Pancreas (tissue), 10 donors: ENCODE results near the gene SBF2. TPM values are rescaled to one million over a fixed set of nuclear protein-coding genes. Genes with fewer than 3 reads are reported as not detected.

Experiments used
- ATAC-seq, 4 donors: fragments of 200-7000 bp; cut with Tn5 transposase; one replicate each; pipeline versions ENCODE4 v1.8.0 to v1.9.1; 2020; ENCODE audit warnings: mild to moderate bottlenecking in 4 of 4, moderate library complexity in 4 of 4
- DNase-seq, 6 donors: peaks; one replicate each; pipeline ENCODE4 v3.0.0-alpha.2; 2020
- FAIRE-seq: peaks from 2 replicates; lab custom pipeline; 2012; peaks lifted over from hg19 to GRCh38; lab: Jason Lieb, UNC
- H3K27ac ChIP-seq, 4 donors: fragments of 200-600 bp; sonication (generic); 1 replicate in 3 of 4; 2 replicates in 1 of 4; pipeline versions ENCODE4 v1.5.0 to v1.8.0; 2020
- H3K27me3 ChIP-seq, 4 donors: fragments of 200-600 bp; one replicate each; pipeline ENCODE4 v1.8.0; 2021
- H3K36me3 ChIP-seq, 3 donors: fragments of 200-600 bp; sonication (generic) in 1 of 3; one replicate each; pipeline versions ENCODE4 v1.5.0 to v1.8.0; 2020 to 2021
- H3K4me1 ChIP-seq, 3 donors: fragments of 200-600 bp; one replicate each; pipeline ENCODE4 v1.8.0; 2021
- H3K4me3 ChIP-seq, 4 donors: fragments of 200-600 bp; sonication (generic) in 2 of 4; one replicate each; pipeline versions ENCODE4 v1.5.0 to v1.8.0; 2020 to 2021
- H3K9me3 ChIP-seq, 4 donors: fragments of 200-600 bp; one replicate each; pipeline ENCODE4 v1.8.0; 2021
- WGBS, 2 donors: extraction: QIAGEN DNeasy Blood & Tissue Kit; methylation state at CpG; one replicate each; pipeline ENCODE4 v1.1.7; 2013; 5-methylcytosine and 5-hydroxymethylcytosine counted together
- intact Hi-C, 3 donors: fragments of 100-400 bp; cut with DNase I; formaldehyde crosslinking; loops; one replicate each; pipeline versions ENCODE4 v1.11.1 to v1.14.2; 2022
- polyA plus RNA-seq, 2 donors: library from polyadenylated mRNA; stranded (reverse); fragments of 200-250 nt; gene quantifications; one replicate each; pipeline ENCODE4 v1.2.3, GENCODE V29; 2013
- total RNA-seq, 6 donors: library from RNA; stranded (reverse); fragmentation: NEBNext Ultra II Directional in 4 of 6; extraction: Animal tissue kit (Norgen Biotek cat#: 25700) in 4 of 6; gene quantifications; one replicate each; pipeline versions ENCODE4 v1.2.1 to v1.2.4, GENCODE V29; 2021 to 2023
- TF ChIP-seq, protein P1 (sequence below), 4 donors: fragments of 200-600 bp; sonication (generic) in 3 of 4; IDR thresholded peaks; one replicate each; pipeline versions ENCODE4 v1.5.0 to v1.8.0; 2021; ENCODE audit warnings: antibody characterized with exemption in 4 of 4
- donor health status: healthy with polysubstance abuse.
- donor health status: DM: no; HTN: no; CAD: no; lungs with moderate emphysema.
- donor health status: DM: no; HTN: no; CAD: no.
- donor health status: control.
- donor health status: control.
- donor health status: Bipolar disorder and iron deficiency.
- donor health status: DM: yes; HTN: yes; CAD: no.
- donor health status: DM: no; HTN: no; CAD: no.
- donor health status: DM: no; HTN: no; CAD: no.
- donor health status: DM: yes; HTN: yes; CAD: no.

Gene SBF2
- total and polyA plus RNA-seq, 8 donors: 4.6 to 21.8 (median 10.3) TPM

DNA sequence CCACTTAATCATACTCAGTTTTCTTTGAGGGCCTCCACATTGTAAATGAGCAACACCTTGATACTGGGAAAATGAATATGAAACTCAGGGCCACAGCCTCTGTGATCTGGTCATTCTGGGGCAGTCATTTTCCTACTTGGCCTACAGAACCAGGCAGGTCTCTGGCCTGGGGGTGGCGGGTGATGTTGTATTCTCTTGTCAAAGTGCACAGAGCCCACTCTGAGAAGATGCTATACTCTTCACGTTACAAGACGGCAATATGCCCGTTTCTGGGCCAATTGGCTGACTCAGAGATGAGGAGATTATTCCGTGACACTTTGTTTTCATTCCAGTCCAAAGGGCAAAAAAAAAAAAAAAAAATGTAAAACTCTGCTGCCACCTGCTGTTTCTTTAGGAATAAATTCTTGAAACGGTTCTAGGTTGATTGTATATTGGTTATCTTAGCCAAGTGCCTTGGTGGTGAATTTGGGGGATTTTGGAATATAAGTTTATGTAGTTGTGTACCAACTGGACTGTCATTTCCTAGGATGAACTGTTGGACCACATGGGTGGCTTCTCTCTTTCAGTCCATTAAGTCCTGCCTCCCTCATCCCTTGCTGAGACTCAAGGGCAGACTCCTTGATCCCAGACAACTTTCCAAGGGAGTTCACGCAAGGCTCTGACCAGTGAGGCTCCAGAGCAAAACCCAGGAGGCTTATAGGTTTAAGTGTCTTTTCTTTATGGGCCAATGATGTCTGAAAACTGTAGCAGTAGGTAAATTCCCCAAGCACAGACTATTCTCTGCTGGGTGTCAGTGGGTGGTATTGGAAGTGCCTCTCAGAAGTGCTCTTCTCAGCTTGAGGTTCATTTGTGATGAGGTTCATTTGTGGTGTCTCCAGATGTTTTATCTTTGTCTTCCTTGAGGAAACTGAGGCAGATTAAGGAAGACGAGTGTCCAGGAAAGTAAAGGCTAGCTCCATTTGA, 29.1 kb upstream of the SBF2 start:
- intact Hi-C loops: loop anchor here in 1 of 3 donors (10.0 kb wide), 1 partner anchor 568 kb away; no protein-coding TSS in a partner anchor
- WGBS, 2 donors: 19 to 22% methylated on average over 8 of the region's 8 CpGs
- ATAC-seq: peak; percentile 68 to 82 (median 80)
- peak in 4 of 6 donors; percentile 56 to 69 (median 64) for DNase-seq
- TF ChIP-seq, protein P1, sequence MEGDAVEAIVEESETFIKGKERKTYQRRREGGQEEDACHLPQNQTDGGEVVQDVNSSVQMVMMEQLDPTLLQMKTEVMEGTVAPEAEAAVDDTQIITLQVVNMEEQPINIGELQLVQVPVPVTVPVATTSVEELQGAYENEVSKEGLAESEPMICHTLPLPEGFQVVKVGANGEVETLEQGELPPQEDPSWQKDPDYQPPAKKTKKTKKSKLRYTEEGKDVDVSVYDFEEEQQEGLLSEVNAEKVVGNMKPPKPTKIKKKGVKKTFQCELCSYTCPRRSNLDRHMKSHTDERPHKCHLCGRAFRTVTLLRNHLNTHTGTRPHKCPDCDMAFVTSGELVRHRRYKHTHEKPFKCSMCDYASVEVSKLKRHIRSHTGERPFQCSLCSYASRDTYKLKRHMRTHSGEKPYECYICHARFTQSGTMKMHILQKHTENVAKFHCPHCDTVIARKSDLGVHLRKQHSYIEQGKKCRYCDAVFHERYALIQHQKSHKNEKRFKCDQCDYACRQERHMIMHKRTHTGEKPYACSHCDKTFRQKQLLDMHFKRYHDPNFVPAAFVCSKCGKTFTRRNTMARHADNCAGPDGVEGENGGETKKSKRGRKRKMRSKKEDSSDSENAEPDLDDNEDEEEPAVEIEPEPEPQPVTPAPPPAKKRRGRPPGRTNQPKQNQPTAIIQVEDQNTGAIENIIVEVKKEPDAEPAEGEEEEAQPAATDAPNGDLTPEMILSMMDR (IDR thresholded peaks at IDR 0.05): peak in 1 of 4 donors; percentile 40
- no peak overlapping the region for H3K4me3 ChIP-seq
- H3K27ac ChIP-seq: peak overlapping the region in 2 of 4 donors; percentile 53 to 68
- no peaks in the 10 kb centered on the region for H3K27me3 ChIP-seq
- no peaks in the 10 kb centered on the region for H3K36me3 ChIP-seq
- FAIRE-seq: peak; percentile 93
- H3K9me3 ChIP-seq: no peaks in the 10 kb centered on the region
- H3K4me1 ChIP-seq: peaks cover 24 to 38% (median 29%) of the 10 kb centered on the region in 3 donors

DNA sequence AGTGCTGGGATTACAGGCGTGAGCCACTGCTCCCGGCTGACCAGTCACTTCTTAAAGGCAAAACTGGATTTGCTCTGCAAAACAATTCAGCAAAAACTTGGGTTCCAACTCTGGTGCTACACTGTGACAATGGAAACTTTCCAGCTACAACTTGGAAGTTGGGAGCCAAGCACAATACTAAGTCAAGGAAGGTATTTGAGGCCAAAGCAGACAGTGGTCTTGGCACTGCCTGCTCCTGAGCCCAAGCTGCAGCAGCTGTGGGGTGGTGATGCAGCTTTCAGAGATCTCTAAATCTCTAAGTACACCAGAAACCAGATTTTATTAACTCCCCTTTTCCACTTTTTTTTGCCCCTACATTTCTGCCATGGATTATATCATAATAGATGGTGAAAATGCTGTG, 28.4 kb upstream of the SBF2 start:
- Histone ChIP-seq H3K4me1 (peaks cover 17 to 32% (median 22%) of the 10 kb centered on the region in 3 donors), H3K9me3 (no peaks in the 10 kb centered on the region), H3K27ac (peak overlapping the region in 2 of 4 donors; percentile 53 to 68), H3K4me3 (no peak overlapping the region), H3K27me3 (no peaks in the 10 kb centered on the region), H3K36me3 (no peaks in the 10 kb centered on the region)
- intact Hi-C loops: loop anchor here in 1 of 3 donors (10.0 kb wide), 1 partner anchor 568 kb away; no protein-coding TSS in a partner anchor
- no peak for DNase-seq
- no peak for FAIRE-seq
- ATAC-seq: no peak
- WGBS, 2 donors: 77 to 92% methylated on average over 2 of the region's 2 CpGs
- TF ChIP-seq, protein P1 (IDR thresholded peaks at IDR 0.05): no peak

DNA sequence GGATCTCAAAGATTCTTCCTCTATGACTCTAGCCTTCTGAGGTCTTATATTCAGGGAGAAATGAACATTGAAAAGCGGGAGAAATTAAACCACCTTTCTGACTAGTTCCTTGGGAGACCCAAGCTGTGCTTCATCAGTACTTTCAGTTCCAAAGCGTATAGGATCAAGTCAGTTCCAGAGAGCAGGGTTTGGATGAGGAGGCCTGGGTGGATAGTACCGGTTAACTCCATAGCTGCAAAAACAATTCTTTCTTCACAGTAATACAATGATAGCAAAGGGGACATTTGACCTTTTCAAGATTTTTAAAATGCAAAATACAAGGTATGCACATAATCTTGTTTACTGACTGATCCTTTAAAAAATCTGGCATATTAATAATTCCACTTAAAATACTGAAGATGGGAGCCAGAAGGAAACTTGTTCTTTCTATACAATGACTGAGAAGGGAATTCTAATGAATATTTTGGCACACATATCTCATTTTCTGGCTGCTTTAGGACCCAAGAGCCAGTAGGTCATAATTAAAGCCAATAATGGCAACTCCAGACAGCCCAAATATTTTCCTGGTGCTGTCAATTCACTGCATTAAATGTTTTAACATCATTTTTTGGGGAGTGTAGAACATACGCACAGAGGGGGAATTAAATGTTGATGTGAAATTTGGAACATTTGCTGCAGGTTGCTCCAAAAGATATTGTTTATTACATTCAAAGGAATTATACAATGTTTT, 26.9 kb upstream of the SBF2 start:
- no peaks in the 10 kb centered on the region for H3K9me3 ChIP-seq
- WGBS, 2 donors: 91 to 94% methylated on average over 4 of the region's 4 CpGs
- peaks cover 2 to 17% (median 9%) of the 10 kb centered on the region in 3 donors for H3K4me1 ChIP-seq
- DNase-seq (no peak), FAIRE-seq (no peak), ATAC-seq (no peak)
- H3K27ac ChIP-seq: no peak overlapping the region
- H3K4me3 ChIP-seq: no peak overlapping the region
- intact Hi-C loops: loop anchor here in 1 of 3 donors (10.0 kb wide), 1 partner anchor 566 kb away; no protein-coding TSS in a partner anchor
- TF ChIP-seq, protein P1 (IDR thresholded peaks at IDR 0.05): no peak
- no peaks in the 10 kb centered on the region for H3K27me3 ChIP-seq
- no peaks in the 10 kb centered on the region for H3K36me3 ChIP-seq

GRCh38 chr11:10319702-10320558, 25.9 kb upstream of the SBF2 start:
- no peaks in the 10 kb centered on the region for H3K36me3 ChIP-seq
- no peaks in the 10 kb centered on the region for H3K9me3 ChIP-seq
- intact Hi-C loops: loop anchor here in 1 of 3 donors (10.0 kb wide), 1 partner anchor 565 kb away; no protein-coding TSS in a partner anchor
- H3K4me1 ChIP-seq: peaks cover 0 to 13% (median 3%) of the 10 kb centered on the region in 3 donors
- TF ChIP-seq, protein P1 (IDR thresholded peaks at IDR 0.05): no peak
- no peaks in the 10 kb centered on the region for H3K27me3 ChIP-seq
- H3K27ac ChIP-seq: no peak overlapping the region
- no peak for FAIRE-seq
- no peak for ATAC-seq
- H3K4me3 ChIP-seq: no peak overlapping the region
- DNase-seq: no peak
- WGBS, 2 donors: 59 to 67% methylated on average over 6 of the region's 6 CpGs
